ENCODE results near the gene CMC2. TPM values are rescaled to one million over a fixed set of nuclear protein-coding genes. Genes with fewer than 3 reads are reported as not detected.

The CMC2 gene
- total and polyA plus RNA-seq, 9 of the 15 experiments (the other 6 are each of a cell fraction or from before 2014, with no cell fraction given): 122 to 501 (median 172) TPM

DNA sequence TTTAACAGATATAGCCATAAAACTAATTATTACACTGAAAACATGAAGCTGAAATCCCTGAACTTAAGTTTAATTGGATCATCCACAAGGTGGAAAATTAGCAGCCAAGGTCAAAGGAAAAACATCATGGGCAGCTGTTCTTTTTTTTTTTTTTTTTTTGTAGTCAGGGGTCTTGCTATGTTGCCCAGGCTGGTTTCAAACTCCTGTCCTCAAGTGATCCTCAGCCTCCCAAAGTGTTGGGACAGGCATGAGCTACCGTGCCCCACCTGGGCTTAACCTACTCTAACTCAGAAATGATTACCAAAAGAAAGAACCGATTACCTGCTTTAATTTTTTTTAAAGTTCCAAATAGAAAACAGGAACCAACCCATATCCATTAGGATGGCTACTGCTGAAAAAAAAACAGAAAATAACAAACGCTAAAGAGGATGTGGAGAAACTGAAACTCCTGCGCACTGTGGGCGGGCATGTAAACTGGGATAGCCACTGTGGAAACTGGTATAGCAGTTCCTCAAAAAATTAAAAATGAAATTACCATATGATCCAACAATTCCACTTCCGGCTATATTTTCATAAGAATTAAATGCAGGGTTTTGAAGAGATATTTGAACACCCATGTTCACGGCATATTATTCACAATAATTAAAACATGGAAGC, 8.6 kb downstream of the CMC2 start (continued):
- TF ChIP-seq, protein P1, sequence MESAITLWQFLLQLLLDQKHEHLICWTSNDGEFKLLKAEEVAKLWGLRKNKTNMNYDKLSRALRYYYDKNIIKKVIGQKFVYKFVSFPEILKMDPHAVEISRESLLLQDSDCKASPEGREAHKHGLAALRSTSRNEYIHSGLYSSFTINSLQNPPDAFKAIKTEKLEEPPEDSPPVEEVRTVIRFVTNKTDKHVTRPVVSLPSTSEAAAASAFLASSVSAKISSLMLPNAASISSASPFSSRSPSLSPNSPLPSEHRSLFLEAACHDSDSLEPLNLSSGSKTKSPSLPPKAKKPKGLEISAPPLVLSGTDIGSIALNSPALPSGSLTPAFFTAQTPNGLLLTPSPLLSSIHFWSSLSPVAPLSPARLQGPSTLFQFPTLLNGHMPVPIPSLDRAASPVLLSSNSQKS (CRISPR knock-in tag; IDR thresholded peaks at IDR 0.05): no peak
- TF ChIP-seq, protein P2, sequence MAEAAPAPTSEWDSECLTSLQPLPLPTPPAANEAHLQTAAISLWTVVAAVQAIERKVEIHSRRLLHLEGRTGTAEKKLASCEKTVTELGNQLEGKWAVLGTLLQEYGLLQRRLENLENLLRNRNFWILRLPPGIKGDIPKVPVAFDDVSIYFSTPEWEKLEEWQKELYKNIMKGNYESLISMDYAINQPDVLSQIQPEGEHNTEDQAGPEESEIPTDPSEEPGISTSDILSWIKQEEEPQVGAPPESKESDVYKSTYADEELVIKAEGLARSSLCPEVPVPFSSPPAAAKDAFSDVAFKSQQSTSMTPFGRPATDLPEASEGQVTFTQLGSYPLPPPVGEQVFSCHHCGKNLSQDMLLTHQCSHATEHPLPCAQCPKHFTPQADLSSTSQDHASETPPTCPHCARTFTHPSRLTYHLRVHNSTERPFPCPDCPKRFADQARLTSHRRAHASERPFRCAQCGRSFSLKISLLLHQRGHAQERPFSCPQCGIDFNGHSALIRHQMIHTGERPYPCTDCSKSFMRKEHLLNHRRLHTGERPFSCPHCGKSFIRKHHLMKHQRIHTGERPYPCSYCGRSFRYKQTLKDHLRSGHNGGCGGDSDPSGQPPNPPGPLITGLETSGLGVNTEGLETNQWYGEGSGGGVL (CRISPR knock-in tag; IDR thresholded peaks at IDR 0.05): no peak
- TF ChIP-seq, protein P3, sequence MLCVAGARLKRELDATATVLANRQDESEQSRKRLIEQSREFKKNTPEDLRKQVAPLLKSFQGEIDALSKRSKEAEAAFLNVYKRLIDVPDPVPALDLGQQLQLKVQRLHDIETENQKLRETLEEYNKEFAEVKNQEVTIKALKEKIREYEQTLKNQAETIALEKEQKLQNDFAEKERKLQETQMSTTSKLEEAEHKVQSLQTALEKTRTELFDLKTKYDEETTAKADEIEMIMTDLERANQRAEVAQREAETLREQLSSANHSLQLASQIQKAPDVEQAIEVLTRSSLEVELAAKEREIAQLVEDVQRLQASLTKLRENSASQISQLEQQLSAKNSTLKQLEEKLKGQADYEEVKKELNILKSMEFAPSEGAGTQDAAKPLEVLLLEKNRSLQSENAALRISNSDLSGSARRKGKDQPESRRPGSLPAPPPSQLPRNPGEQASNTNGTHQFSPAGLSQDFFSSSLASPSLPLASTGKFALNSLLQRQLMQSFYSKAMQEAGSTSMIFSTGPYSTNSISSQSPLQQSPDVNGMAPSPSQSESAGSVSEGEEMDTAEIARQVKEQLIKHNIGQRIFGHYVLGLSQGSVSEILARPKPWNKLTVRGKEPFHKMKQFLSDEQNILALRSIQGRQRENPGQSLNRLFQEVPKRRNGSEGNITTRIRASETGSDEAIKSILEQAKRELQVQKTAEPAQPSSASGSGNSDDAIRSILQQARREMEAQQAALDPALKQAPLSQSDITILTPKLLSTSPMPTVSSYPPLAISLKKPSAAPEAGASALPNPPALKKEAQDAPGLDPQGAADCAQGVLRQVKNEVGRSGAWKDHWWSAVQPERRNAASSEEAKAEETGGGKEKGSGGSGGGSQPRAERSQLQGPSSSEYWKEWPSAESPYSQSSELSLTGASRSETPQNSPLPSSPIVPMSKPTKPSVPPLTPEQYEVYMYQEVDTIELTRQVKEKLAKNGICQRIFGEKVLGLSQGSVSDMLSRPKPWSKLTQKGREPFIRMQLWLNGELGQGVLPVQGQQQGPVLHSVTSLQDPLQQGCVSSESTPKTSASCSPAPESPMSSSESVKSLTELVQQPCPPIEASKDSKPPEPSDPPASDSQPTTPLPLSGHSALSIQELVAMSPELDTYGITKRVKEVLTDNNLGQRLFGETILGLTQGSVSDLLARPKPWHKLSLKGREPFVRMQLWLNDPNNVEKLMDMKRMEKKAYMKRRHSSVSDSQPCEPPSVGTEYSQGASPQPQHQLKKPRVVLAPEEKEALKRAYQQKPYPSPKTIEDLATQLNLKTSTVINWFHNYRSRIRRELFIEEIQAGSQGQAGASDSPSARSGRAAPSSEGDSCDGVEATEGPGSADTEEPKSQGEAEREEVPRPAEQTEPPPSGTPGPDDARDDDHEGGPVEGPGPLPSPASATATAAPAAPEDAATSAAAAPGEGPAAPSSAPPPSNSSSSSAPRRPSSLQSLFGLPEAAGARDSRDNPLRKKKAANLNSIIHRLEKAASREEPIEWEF (CRISPR knock-in tag; IDR thresholded peaks at IDR 0.05): no peak
- TF ChIP-seq, protein P4, sequence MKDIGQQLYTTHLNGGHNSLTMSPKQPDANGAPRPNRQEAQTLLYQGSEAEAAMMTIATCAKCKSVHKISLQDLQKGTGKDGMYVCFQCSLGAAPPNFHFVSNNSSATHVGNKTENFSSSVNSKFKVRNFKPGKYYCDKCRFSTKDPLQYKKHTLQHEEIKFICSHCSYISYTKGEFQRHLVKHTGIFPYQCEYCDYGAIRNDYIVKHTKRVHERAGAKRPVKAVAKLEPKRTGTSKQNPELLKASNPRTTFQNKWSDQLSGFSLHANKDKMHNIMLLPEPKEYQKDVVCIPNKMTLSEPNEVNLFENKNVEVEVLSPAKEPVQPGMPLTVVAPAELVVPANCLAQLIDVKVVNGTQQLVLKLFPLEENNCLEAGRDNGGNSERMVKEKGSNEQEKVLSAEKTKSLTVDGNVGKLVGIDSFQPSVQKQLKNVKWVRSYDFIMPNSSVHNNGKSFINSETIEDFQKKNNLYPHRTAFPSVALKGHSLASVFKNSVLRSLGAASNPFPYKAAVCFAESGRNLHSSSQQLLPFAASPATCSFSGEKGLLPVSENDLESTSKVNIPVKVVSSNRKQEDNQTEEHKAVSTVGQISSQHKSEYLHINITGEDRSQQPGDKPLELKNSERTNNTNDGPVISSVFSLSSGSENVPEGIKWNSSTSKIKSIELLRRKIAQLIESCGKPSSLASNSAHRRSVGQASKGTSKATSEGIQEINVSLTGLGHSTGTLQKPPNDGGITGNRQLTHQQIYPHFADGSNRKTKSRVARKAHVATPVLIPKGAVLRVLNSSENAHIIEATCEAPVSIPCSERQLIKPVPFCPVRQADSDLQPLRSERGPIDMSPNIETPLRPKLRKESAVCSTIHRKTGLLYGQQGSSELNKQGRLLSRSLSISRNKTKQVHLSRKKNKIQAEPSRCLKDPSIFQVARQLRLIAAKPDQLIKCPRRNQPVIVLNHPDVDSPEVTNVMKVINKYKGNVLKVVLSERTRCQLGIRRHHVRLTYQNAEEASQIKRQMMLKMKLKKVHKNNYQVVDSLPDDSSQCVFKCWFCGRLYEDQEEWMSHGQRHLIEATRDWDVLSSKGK (CRISPR knock-in tag; IDR thresholded peaks at IDR 0.05): no peak
